HG03439 (cell line): ENCODE data around the gene IL15RA.

Source experiments
- ATAC-seq: cut with Tn5 transposase; IDR thresholded peaks from one replicate; pipeline ENCODE4 v1.9.1; 2021; ENCODE audit warnings: mild to moderate bottlenecking, moderate library complexity; ENCODE audit not compliant: unreplicated experiment

The IL15RA gene, protein sequence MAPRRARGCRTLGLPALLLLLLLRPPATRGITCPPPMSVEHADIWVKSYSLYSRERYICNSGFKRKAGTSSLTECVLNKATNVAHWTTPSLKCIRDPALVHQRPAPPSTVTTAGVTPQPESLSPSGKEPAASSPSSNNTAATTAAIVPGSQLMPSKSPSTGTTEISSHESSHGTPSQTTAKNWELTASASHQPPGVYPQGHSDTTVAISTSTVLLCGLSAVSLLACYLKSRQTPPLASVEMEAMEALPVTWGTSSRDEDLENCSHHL

DNA sequence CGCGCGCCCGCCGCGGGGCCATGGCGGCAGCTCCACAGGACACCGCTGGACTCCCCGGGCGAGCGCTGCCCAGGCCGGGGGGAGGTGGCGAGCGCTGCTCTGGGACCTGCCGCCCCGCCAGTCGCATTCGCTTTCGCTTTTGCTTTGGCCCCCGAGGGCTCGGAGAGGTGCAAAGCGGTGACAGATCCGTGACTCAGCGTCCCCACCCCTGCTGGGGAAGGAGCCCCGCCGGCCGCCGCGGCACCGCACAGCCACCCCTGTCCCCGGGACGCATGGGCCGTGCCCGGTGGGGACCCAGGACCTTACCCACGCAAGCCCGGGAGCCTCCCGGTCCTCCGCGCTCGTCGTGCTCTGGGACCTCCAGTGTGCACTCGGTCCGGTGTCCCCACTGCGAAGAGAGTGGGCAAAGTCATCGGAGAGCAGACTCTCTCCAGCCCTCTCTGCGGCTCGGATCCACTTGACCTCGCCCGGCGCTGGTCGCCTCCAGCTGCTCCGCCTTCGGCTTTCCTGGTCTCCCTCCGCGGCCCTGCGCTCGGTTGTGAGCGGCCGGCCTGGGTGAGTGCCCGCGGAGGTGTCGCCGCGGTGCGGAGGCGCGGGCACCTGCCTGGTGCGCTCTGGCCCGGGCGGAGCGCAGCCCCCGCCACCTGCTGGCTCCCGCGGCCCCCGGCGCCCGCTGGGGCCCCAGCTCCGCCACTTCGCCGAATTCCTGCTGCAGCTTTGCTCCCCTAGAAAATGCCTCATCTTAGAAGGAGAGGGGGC lies at the start of gene IL15RA:
Gene IL15RA (minus strand): TSS at position 73 of the 759 bp plus-strand sequence. CDS start 51 bp downstream, at position 22.
- ATAC-seq: peak; percentile 61

DNA sequence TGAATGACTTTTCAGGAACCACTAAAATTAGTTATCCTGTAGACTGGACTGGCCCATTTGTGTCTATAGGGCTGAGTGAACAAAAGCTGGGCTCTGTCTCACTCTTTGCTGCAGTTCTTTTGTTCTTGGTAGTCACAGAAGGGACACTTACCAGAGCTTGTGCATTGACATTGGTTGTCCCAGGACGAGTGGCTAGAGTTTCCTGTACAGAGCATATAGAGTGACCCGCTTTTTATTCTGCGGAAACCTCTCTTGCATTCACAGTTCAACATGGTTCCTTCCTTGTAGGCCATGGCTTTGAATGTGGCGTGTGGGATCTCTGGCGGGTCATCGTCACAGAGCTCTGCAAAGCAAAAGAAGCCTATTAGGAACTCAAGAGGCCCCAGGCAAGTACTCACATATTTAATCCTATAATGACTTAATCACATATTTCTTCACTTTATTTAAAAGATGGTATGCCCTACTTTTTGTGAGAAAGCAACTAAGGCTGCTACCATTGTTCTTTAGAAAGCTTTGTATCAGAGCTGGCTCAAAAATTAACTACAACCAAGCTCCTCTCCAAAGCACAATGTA lies 48.4 kb upstream of the IL15RA start:
- ATAC-seq: no peak

DNA sequence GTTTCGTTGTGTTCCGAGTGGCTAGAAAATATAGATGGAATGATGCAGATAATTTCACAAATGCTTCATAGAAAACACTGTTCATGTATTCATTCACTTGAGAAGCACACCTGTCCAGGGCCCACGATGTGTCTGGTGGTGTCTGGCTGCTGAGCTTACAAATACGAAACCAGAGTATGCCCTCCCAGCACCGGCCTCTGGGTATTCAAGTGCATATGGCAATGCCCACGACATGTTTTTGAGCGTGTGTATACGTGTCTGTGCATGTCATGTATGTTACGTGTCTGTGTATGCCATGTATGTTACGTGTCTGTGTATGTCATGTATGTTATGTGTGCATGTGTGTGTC lies 47.0 kb upstream of the IL15RA start:
- ATAC-seq: no peak

DNA sequence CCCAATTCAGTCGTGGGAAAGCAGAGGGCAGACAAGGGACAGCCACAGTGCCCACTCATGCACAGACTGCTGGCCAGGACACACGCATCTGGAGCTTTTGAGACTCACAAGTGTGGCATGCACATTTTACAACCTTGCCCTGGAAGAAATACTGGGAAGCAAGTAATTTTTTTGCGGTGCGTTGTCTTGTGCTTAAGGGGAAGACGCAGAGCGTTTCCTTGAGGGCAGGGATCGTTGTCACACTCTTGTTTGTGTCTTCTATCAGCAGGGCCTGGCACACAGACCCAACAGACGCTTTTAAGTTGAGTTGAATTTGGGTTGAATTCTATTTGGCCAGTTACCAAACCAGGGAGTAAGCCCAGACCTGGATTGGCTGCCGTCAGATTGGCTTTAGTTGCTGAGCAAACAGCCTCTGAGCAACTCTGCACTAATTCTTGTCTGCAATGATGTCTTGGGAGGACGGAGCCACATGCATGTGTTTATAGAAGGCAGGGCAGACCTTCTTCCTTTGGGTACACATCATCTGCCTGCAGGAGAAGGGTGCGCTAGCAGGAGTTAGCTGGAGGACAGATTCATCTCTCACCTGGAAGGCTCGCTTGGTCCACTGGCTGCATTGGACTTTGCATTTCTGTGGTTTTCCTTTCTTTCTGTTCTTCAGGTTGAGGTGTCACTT lies 46.5 kb upstream of the IL15RA start:
- no peak for ATAC-seq

DNA sequence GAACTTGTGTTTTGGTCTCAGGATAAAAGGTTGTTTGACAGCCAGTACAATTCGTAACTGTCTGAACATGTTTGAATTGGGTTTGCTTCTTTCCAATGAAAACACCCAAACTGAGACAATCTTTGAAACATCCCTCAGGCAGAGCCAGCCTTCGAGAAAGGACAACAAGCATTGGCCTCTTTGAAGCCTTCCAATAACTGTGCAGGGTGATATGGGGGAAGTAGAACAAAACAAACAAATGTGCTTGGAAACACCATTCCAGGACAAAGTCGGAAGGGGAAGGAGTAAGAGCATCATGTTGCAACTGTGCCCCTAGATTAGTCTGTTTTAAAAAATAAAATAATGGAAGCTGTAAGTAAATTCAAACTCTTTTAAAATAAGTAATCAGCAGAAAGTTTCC lies 45.3 kb upstream of the IL15RA start:
- no peak for ATAC-seq

DNA sequence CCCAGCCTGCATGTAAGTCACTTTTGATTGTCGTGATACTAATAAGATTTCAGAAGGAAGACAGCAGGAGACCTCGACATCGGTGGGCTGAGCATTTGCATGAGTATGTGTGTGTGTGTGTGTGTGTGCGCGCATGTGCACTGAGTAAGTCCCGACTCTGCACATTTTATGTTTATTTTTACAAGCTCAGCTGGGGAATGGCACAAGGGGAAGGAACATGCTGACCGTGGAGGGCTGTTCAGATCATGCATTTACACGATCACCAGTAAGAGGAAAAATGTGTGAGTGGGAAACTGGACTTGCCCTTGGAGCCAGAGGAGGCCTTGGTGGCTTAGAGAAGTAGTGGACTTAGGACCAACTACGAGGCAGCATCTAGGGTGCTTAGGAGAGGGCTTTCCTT lies 43.5 kb upstream of the IL15RA start:
- no peak for ATAC-seq

DNA sequence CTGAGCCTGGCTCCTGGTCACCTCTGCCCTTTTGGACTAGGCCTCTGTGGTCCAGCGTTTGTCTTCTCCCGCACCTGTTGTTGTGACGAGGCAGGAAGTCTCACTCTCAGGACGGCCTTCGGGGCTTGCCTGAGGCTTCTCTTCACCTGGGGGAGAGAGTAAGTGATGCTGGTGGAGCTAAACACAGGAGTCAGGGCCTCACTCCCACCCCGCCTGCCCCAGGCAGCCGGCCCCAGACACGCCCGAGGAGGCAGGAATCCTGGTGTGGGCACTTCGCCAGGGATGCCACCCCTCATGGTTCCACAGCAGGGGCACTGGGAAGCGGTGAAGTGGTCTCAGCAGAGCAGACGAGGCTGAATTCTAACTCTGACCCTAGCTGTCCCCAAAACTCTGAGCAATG lies 42.5 kb upstream of the IL15RA start:
- no peak for ATAC-seq

DNA sequence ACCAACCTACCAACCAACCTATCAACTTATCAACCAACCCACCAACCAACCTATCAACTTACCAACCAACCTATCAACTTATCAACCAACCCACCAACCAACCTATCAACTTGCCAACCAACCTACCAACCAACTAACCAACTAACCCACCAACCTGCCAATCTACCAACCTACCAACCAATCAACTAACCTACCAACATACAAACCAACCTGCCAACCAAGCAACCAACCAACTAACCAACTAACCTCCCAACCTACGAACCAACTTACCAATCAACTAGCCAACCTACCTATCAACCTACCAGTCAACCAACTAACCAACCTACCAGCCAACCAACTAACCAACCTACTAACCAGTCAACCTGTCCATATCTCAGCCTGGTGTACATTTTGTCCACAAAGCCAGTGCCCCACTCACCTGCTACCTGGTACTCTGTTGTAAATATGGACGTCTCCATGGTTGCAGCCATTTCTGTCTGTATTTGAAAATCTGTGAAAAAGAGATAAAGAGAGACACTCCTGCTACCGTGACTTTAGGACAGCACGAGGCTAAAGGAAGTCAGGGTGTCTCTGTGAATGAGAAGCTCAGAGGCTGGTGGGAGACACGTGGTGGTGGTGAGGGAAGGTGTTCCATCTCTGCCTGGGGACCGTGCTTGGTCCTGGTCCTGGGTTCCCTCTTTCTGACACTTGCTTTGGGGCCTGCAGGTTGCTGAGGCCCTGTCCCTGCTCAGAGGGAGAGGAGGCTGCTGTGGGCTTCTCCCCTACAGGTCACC lies 41.9 kb upstream of the IL15RA start:
- no peak for ATAC-seq

DNA sequence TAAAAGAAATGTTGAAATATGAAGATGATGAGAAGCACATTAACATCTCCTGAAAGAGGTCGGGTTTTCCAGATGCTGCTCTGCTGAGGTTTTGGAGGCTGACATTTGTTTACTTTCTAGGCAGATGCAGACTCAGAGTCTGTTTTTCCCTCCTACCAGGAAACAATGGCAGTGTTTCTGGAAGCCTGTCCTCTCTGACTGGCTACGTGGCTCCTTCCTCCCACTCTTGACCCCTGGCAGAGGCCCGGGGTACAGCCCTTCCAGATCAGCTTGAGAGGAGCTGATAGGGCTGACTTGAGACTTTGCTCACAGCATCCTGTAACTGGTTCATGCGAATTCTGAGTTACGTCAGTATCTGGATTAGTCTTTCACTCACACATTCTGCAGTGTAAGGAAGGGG lies 41.1 kb upstream of the IL15RA start:
- ATAC-seq: no peak

DNA sequence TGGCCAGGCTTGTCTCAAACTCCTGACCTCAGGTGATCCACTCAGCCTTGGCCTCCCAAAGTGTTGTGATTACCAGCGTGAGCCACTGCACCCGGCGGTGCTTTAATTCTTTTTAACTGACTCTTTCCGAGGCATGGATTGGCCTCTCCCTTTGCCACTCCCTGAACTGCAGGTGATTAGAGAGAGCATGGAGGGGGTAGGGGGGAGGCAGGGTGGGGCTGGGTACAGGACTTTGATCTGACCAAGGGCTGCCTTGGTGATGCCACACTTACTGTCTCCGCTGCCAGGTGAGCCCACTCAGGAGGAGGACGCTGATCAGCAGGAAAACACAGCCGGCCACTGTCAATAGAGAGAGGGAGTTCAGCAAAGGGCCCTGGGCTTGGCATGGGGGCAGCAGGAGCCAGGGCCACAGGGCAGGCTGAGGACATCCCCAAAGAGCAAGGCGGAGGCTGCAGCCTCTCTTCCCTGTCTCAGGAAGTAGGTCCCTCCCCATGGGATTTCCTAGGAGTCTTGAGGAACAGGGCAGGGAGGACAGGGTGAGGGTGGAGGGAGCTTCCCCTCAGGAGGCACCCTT lies 40.5 kb upstream of the IL15RA start:
- ATAC-seq: no peak

DNA sequence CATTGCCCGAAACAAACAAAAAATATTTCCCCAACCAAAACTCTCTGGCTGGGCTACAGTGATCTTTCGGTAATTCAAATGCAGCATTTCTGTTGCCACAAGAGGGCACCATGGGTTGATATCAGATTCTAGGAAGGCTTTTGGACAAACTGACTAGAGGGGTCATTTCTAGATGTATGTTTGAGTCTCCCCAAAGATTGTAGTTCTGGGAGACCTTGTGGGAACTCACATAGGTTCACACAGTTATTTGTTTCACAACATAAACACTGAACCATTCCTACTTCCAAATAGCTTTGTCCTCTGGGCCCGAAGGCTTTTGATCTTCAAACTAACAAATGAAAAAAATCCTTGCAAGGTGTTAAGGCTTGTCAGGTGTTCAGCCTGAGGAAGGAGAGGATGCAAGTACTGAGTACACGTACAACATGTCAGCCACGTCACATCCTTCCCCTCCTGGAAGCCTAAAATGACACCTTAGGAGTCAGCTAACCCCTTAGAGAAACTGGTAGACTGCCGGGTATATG lies 37.0 kb upstream of the IL15RA start:
- peak; percentile 69 for ATAC-seq

DNA sequence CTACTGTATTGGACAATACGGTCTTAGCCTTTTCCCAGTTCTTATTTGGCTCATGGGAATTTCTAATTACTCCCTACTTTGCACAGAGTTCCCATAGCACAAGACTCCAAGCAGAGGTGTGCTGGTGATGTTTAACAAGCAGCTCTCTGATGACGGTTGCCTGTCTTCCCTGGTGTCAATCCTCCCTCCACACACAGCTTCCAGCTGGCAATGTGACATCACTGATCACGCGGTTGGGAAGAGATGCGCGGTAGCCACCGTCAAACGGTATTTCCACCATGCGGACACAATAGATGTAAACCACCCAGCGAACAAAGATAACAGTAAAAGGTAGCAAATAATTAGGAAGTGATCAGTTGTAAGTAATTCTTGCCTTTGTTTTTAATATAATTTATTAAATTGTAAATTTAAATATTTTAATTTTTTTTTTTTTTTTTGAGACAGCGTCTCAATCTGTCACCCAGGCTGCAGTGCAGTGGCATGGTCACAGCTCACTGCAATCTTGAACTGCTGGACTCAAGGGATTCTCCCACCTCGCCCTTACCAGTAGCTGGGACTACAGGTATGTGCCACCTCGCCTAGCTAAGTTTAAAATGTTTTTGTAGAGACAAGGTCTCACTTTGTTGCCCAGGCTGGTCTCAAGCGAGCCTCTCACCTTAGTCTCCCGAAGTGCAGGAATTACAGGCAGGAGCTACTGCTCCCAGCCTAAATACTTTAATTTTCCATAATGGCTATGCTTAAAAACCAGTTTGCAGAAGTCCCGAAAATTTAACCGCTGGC lies 36.3 kb upstream of the IL15RA start:
- no peak for ATAC-seq

DNA sequence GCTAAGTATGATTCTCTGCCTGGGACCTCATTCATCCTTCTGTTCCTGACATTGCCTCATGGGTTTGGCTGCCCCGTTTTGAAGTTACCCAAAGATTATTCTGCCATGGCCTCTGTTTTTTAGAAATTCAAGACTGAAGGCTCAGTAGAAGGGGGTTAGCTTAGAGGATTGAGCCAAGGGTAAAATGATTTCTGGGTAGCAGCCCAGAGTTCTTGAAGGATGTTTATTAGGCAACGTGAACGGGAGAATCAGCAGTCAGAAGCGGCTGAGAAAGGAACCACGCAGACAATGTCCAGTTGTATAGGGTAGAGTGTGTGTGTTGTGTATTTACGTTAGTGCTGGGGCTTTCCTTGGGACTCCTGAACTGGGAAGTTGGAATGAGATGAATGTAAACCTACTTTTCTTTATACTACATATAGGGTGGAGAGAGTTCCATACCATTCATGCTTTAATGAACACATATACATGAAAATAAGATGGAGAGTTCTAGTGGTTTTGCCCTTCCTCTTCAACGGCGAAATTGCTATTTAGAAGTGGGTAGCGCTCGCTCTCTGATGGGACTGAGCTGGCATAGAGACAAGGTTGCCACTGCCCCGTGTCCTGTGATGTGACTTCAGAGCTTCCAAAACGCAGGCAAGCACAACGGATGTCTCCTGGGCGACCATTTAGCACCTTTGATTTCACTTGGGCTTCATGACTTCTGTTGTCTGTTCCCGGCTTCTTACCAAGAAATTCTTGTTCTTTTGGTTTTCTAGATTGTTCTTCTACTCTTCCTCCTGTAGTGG lies 35.0 kb upstream of the IL15RA start:
- ATAC-seq: no peak

DNA sequence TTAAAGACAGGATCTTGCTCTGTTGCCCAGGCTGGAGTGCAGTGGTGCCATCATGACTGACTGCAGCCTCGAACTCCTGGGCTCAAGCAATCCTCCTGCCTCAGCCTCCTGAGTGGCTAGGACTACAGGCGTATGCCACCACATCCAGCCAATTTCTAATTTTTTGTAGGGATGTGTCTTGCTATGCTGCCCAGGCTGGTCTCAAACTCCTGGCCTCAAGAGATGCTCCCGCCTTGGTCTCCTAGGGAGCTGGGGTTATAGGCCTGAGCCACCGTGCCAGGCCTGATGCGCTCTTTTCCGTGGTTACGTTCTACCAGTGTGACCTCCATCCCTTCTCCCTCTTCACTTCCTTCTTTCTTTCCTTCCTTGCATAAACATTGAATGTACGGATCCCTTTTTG lies 34.2 kb upstream of the IL15RA start:
- ATAC-seq: no peak

DNA sequence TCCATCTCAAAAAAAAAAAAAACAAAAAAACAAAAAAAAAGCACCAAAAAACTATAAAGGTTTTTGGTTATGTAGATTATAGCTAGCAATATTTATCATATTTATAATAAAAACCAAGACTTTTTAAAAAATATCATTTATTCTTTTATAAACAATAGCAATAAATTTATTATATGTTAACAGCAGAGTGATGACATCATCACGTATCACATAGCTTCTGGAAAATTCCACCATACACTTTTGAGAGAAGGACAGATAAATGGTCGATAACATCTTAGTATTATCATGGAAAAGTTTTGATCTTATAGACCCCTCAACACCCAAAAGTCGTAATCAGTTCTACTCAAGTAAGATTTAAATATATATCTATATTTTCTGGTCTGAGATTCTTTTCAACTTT lies 33.2 kb upstream of the IL15RA start:
- no peak for ATAC-seq

DNA sequence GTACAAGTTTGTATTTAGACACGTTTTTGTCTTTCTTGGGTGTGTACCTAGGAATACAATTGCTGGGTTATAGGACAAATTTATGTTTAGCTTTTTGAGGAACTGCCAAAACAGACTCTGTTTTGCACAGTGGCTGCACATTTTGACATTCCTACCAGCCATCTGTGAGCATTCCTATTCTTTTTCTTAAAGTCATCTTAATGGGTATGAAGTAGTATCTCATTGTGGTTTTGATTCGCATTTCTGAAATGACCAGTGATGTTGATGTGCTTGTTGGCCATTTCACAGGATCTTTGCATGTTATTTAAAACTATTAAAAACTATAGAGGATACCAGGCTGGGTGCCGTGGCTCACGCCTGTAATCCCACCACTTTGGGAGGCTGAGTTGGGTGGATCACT lies 32.6 kb upstream of the IL15RA start:
- no peak for ATAC-seq

DNA sequence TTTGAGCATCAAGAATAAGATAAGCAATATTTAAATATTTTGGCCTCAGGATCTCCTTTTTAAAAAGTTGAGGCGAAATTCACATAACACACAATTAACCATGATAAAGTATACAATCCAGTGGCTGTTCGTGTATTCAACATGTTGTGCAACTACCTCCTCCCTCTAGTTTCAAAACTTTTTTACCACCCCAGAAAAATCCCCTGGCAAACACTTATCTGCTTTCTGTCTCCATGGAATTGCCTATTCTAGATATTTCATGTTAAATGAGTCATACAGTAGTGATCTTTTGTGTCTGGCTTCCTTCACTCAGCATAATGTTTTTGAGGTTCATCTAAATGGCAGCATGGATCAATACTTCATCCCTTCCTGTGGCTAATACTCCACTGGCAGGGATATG lies 31.8 kb upstream of the IL15RA start:
- no peak for ATAC-seq

DNA sequence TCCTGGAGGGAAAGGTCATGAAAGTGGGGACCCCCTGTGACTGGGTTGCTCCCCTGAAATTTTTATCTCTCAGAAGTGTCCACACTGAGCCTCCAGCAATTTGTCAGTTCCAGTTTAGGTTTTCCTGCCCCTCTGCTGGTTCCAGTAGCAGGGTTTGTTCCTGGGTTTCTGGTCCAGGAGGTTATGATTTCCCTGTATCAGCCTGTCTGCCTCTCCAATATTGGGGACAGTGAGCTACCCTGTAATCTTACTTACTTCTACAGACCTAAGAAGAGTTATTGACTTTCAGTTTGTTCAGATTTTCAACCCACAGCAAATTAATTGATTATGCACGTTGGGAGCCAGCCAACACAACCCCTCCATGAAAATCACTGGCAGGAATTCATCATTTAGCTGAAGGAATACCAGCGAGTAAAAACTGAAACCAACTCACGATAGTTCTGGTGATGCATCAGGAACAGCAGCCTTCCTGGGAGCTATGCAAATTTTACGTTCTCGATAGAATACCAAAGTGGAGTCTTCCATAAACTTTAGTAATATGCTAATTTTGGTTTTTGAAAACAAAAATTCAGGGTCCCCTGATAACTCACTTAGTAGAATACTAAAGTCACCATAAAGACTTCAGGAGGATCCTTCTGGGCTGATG lies 31.3 kb upstream of the IL15RA start:
- ATAC-seq: no peak
